Effector CD8-positive, alpha-beta T cell (primary cell): ENCODE measurements around the gene PNPLA3.
A peak's percentile ranks its signal among the peaks of the same experiment; 100 is the strongest.

Source experiments
- DNase-seq: peaks from one replicate; lab custom pipeline; 2025; lab: John Stamatoyannopoulos, UW
- total RNA-seq, 4 experiments: gene quantifications; one replicate each; lab custom pipeline; 2026; lab: John Stamatoyannopoulos, UW

PNPLA3 gene
- 0 to 0.09 (median 0) reads per million in 4 experiments for total RNA-seq

- peak; percentile 72 for DNase-seq
These were observed at the start of gene PNPLA3 for GRCh38 chr22:43923631-43924464. Gene PNPLA3 (plus strand): TSS chr22:43923805. CDS start chr22:43923912, 107 bp downstream.

DNA sequence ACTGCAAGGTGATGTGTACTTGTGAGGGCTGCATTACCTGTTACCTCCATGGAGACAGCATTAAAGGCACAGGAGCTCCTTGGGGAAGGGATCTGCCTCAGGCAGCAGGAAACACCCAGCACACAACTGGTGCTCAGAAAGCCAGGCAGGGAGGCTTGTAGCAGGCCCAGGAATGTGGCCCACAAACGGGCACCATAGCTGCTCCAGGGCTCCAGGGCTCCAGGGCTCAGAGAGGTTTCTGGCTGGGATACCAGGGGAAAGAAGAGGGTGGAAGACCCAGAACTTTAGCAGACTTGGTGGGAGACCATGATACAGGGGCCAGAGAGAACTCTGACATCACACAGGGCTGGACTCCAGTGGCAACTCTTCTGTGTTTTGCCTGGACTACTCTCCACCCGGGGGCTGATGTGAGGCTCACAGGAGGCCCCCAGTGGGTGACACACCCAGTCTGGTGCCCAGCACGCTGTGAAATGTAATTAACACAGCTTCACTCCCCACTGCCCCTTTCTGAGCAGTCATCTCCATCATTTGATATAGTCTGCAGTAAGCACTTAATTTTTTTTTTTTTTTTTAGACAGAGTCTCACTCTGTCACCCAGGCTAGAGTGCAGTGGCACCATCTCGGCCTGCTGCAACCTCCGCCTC, 46.6 kb upstream of the PNPLA3 start:
- DNase-seq, result no peak

DNA sequence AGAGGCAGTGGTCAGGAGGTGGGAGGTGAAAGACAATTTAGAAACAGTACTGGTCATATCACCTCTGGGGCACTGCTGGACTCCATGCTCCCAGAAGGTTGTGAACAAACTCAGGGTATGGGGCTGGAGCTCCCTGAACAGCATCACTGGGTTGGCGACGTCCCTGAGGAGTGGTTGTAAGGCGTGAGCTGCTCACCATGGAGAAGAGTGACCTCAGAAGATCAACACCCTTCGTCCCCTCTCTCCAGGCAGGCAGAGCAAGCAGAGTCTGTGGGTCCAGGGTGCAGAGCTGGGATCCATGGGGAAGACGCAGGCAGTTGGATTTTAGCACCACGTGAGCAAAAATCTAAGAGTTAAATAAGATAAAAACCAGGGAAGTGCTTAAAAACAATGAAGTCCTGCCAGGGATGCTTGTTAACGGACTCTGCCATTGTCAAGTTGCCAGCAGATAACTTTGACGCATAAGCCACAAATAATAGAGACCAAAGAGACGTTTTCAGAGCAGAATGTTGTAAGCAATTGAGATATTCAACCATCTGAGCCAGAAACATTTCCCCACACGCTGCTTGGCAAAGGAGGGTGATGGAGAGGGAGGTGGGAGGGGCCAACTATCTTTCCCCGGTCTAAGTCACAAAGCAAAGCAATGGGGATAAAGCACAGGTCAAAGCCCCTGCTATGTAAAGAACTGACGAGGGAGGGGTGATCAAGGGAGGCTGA, 45.4 kb upstream of the PNPLA3 start:
- no peak for DNase-seq

DNA sequence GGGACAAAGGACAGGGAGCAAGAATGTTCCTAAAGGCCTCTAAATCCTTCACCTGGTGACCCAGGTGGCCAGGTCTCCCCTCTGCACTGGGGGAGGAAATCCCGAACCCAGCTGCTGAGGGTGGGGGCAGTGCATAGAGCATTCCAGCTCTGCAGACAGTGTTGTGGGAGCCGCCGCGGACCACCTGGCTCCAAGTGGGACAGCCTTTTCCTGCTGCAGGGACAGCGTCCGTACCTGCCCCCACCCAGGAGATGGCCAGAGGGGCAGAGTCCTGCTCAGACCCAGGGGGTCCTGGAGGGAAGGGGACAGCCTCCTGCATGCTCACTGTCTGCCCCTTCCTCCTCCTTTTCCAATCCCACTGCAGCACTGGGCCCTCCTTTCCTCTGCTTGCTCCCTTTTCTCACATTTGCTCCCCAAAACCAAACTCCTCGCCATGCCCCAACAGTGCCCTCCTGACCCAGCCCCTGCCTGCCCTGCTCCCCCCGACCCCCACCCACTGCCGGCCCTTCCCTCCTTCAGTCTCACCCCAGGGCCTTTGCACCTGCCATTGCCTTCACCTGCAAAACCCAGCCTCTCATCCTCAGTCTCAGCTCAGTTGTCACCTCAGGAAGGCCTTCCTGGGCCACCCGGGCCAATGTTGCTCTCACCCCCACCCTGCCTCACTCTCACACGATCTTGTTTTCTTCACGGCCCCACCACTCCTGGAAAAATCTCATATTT, 44.6 kb upstream of the PNPLA3 start:
- no peak for DNase-seq

- DNase-seq, result no peak
These were observed 43.6 kb upstream of the PNPLA3 start for GRCh38 chr22:43879901-43880540.

DNA sequence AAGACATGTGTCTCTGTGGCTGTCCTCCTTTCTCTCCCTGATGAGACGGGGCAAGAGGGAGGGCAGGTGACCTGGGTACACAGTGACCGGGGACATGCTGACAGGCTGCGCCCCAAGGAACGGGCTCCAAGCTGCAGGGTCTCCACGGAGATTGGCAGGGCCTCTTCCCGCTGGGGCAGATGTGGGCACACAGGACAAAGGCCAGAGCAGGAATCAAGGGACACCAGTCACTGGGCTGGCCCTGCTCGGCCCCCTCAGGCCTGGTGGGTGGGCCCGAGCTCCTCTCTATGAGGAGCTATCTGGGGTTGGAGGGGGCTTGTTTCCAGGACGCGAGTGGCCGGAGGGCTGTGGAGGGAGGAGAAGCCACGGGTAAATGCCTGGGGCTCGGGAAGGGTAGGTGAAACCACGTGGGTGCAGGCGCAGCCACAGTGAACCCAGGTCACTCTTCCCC, 43.0 kb upstream of the PNPLA3 start:
- DNase-seq, result no peak

- no peak for DNase-seq
These were observed 42.2 kb upstream of the PNPLA3 start for GRCh38 chr22:43881091-43882061.

- DNase-seq, result no peak
These were observed 41.4 kb upstream of the PNPLA3 start for GRCh38 chr22:43882122-43882767.

DNA sequence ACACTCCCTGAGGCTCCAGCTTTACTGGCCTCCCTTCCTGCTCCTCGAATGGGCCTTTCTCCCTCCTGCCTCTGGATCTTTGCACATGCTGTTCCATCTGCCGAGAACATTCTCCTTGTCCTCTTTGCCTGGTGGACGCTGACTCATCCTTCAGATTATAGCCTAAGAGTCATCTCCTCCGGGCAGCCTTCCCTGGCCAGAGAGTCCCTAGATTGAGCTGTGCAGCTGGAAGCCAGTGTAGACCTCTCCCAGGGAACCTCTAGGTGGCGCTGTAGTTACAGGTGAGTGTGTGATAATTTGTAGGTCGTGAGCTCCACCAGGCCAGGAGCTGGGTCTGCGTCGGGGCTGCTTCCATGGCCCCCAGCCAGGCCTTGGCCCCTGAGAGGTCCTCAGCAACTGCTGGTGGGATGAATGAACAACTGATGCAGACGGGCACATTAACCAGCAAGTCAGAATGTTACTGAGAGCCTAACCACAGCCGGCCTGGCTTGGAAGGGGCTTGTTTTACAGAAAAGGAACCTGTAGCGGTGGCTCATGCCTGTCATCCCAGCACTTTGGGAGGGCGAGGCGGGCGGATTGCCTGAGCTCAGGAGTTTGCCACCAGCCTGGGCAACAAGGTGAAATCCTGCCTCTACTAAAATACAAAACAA, 40.5 kb upstream of the PNPLA3 start:
- DNase-seq, result peak; percentile 4

DNA sequence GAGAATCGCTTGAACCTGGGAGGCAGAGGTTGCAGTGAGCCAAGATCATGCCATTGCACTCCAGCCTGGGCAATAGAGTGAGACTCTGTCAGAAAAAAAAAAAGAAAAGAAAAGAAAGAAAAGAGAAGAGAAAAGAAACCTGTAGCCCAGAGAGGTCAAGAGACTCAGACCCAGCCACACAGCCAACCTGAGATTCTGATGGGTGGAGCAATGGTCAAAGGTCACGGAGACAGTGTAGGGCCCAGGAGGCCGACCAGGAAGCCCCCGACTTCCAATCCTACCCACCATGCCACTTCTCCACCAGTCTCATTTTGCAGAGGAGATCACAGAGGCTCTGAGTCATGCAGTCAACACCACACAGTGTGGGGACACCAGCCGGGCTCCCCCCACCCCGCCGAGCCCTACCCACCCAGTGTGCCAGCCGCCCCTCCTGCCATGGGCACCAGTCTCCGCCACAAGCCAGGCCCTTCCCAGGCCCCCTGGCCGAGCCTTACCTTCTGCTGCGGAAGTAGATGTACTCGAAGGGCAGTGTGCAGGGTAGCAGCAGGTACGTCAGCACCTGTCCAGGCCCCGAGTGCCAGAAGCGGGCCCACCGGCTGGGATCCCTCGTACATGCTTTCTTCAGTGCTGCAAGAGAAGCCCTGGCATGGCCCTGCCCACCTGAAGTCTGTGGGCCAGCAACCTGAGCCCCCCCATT, 39.7 kb upstream of the PNPLA3 start:
- no peak for DNase-seq

DNA sequence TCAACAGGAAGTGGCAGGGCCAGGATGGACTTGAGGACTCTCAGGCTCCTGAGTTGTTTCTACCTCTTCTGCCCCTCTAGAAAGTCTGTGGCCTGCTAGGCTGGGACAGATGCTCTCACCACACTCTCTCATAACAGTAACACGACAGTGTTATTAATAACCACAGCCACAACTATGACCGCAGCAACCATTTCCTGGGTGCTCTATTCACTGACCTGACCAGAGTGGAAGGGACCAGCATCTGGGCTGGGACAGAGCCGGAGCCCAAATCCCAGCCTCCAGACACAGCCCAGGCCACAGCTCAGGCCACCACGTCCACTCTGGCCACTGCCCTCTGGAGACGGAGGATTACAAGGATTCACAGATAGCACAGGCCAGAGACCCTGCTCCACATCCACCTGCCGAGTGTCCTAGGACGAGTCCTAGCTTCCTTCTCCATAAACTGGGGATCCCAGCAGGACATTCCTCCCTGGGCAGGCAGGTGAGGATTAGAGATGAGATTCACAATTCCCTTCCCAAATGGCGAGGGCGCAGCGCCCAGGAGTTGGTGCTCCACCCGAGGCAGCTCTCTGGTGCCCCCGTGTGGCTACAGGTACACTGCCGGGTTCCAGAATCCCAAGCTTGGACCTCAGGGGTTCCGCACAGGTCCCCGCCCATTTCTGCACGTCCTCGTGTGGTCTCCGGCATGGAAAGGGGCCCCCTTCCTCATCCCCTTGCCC, 38.8 kb upstream of the PNPLA3 start:
- DNase-seq, result peak; percentile 6

GRCh38 chr22:43885319-43885671, 38.3 kb upstream of the PNPLA3 start:
- no peak for DNase-seq

DNA sequence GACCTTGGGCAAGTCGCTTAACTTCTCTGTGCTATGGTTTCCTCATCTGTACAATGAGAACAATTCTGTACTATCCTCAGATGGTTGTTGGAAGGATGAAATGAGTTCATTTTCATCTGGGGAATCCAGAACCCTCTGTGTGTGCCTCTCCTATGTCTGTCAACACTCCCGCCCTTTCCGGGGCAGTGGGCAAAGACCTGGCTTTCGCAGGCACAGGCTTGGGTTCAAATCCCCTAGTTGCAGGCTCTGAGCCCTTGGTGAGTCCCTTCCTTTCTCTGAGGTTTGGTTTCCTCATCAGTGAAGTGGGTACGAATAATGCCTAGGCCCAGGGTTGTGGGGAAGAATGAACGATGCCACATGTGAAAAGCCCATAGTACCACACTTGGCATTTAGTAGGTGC, 37.8 kb upstream of the PNPLA3 start:
- DNase-seq, result no peak

GRCh38 chr22:43886231-43886630, 37.4 kb upstream of the PNPLA3 start:
- no peak for DNase-seq

DNA sequence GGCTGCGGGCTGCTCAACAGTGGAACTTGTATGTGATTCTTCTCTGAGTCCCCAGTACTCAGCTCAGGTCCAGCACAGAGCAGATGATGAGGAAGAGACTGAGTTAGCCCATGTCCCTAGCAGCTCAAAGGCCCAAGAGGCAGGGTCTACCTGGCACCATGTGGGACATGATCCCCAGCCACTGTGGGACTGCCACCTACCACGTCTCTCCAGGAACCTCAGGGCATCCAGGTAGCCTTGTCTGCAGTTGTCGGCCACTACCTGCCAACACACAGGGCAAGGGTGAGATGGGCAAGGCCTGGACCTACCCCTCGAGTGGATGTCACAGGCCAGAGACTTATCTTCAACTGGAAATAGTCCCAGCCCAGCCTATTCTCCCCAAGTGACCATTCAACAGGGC, 36.2 kb upstream of the PNPLA3 start:
- DNase-seq, result no peak

DNA sequence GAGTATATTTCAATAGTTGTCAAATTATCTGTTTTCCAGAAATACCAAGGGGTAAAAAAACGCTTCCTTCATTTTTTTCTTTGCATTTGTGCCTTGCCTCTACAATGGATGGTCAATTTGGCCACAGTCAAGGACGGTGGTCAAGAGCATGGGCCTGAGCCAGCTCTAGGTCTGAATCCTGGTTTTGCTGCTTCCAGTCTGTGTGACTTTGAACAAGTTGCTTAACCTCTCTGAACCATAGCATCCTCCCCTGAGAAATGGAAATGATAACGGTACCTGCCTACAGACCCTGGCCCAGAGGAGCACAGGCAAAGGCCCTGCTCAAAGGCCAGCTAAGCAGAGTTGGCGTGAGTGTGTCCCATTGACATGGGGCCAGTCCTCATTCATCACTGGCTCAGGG, 34.9 kb upstream of the PNPLA3 start:
- DNase-seq, result no peak

GRCh38 chr22:43889201-43889859, 34.3 kb upstream of the PNPLA3 start:
- no peak for DNase-seq
